ENCODE data around the gene SRGAP2B. TPM values are rescaled to one million over a fixed set of nuclear protein-coding genes. Genes with fewer than 3 reads are reported as not detected.
A peak's percentile ranks its signal among the peaks of the same experiment; 100 is the strongest.
"Not testable (repeated sequence)": the region's sequence is repeated elsewhere in the genome, so short reads cannot be mapped to it uniquely, and the experiment has no call there.

Gene SRGAP2B
- total RNA-seq, 2 experiments from 2014 or later, result 14.4 to 15.7 TPM

GRCh38 chr1:145000074-145000742 lies 94.9 kb downstream of the SRGAP2B start:
- DNase-seq; intact Hi-C loops (cut with micrococcal nuclease); H3K9me3 Mint-ChIP-seq; ATAC-seq; H3K36me3 Mint-ChIP-seq (ENCODE audit: low read depth); POLR2A ChIA-PET; H3K27ac Mint-ChIP-seq; H3K27me3 Mint-ChIP-seq; CTCF ChIA-PET; H3K4me3 Mint-ChIP-seq; H3K4me1 Mint-ChIP-seq (ENCODE audit: low read depth): not testable (repeated sequence)

- H3K36me3 Mint-ChIP-seq (ENCODE audit: low read depth); H3K27me3 Mint-ChIP-seq; intact Hi-C loops (cut with micrococcal nuclease); DNase-seq; H3K4me1 Mint-ChIP-seq (ENCODE audit: low read depth); H3K4me3 Mint-ChIP-seq; ATAC-seq; CTCF ChIA-PET; H3K9me3 Mint-ChIP-seq; POLR2A ChIA-PET; H3K27ac Mint-ChIP-seq: not testable (repeated sequence)
Observed at GRCh38 chr1:144998981-144999273, 96.2 kb downstream of the SRGAP2B start.

- CTCF ChIA-PET; intact Hi-C loops (cut with micrococcal nuclease); H3K4me3 Mint-ChIP-seq; H3K36me3 Mint-ChIP-seq (ENCODE audit: low read depth); POLR2A ChIA-PET; ATAC-seq; H3K4me1 Mint-ChIP-seq (ENCODE audit: low read depth); H3K27me3 Mint-ChIP-seq; DNase-seq; H3K9me3 Mint-ChIP-seq; H3K27ac Mint-ChIP-seq: not testable (repeated sequence)
Observed at GRCh38 chr1:144998134-144998980, 96.8 kb downstream of the SRGAP2B start.

- H3K36me3 Mint-ChIP-seq (ENCODE audit: low read depth); H3K9me3 Mint-ChIP-seq; DNase-seq; H3K27me3 Mint-ChIP-seq; CTCF ChIA-PET; H3K27ac Mint-ChIP-seq; H3K4me1 Mint-ChIP-seq (ENCODE audit: low read depth); POLR2A ChIA-PET; ATAC-seq; H3K4me3 Mint-ChIP-seq; intact Hi-C loops (cut with micrococcal nuclease): not testable (repeated sequence)
Observed at GRCh38 chr1:144995833-144996410, 99.2 kb downstream of the SRGAP2B start.

GRCh38 chr1:144992915-144993314 lies 102.2 kb downstream of the SRGAP2B start:
- POLR2A ChIA-PET, result not testable (repeated sequence)
- ATAC-seq, result peak; percentile 61

GRCh38 chr1:144990611-144991010 lies 104.5 kb downstream of the SRGAP2B start:
- H3K27me3 Mint-ChIP-seq; POLR2A ChIA-PET; H3K36me3 Mint-ChIP-seq (ENCODE audit: low read depth); H3K4me1 Mint-ChIP-seq (ENCODE audit: low read depth); ATAC-seq; CTCF ChIA-PET; intact Hi-C loops (cut with micrococcal nuclease); H3K4me3 Mint-ChIP-seq; H3K27ac Mint-ChIP-seq; H3K9me3 Mint-ChIP-seq; DNase-seq: not testable (repeated sequence)

More at GRCh38 chr1:144992915-144993314, 102.2 kb downstream of the SRGAP2B start:
- intact Hi-C loops (cut with micrococcal nuclease); H3K4me1 Mint-ChIP-seq (ENCODE audit: low read depth); H3K36me3 Mint-ChIP-seq (ENCODE audit: low read depth); H3K4me3 Mint-ChIP-seq; H3K27ac Mint-ChIP-seq; CTCF ChIA-PET; H3K27me3 Mint-ChIP-seq; H3K9me3 Mint-ChIP-seq: not testable (repeated sequence)
- DNase-seq, result peak; percentile 2

- H3K4me1 Mint-ChIP-seq (ENCODE audit: low read depth); POLR2A ChIA-PET; DNase-seq; H3K36me3 Mint-ChIP-seq (ENCODE audit: low read depth); H3K27ac Mint-ChIP-seq; H3K9me3 Mint-ChIP-seq; ATAC-seq; intact Hi-C loops (cut with micrococcal nuclease); H3K4me3 Mint-ChIP-seq; CTCF ChIA-PET; H3K27me3 Mint-ChIP-seq: not testable (repeated sequence)
Observed at GRCh38 chr1:144987131-144987530, 108.0 kb downstream of the SRGAP2B start.

GRCh38 chr1:144986171-144986860 lies 108.8 kb downstream of the SRGAP2B start:
- H3K36me3 Mint-ChIP-seq (ENCODE audit: low read depth); ATAC-seq; CTCF ChIA-PET; intact Hi-C loops (cut with micrococcal nuclease); H3K4me1 Mint-ChIP-seq (ENCODE audit: low read depth); POLR2A ChIA-PET; H3K27me3 Mint-ChIP-seq; H3K27ac Mint-ChIP-seq; H3K9me3 Mint-ChIP-seq; H3K4me3 Mint-ChIP-seq; DNase-seq: not testable (repeated sequence)

GRCh38 chr1:144985550-144986170 lies 109.5 kb downstream of the SRGAP2B start:
- not testable (repeated sequence) for H3K4me3 Mint-ChIP-seq, DNase-seq, H3K9me3 Mint-ChIP-seq

GRCh38 chr1:144982802-144983525 lies 112.2 kb downstream of the SRGAP2B start:
- H3K27me3 Mint-ChIP-seq; H3K4me3 Mint-ChIP-seq; intact Hi-C loops (cut with micrococcal nuclease); DNase-seq; POLR2A ChIA-PET; H3K36me3 Mint-ChIP-seq (ENCODE audit: low read depth); CTCF ChIA-PET; H3K9me3 Mint-ChIP-seq; H3K27ac Mint-ChIP-seq; ATAC-seq; H3K4me1 Mint-ChIP-seq (ENCODE audit: low read depth): not testable (repeated sequence)

More at GRCh38 chr1:144985550-144986170, 109.5 kb downstream of the SRGAP2B start:
- ATAC-seq; H3K27ac Mint-ChIP-seq; H3K27me3 Mint-ChIP-seq; H3K4me1 Mint-ChIP-seq (ENCODE audit: low read depth); CTCF ChIA-PET; intact Hi-C loops (cut with micrococcal nuclease); H3K36me3 Mint-ChIP-seq (ENCODE audit: low read depth); POLR2A ChIA-PET: not testable (repeated sequence)

GRCh38 chr1:144981157-144981556 lies 114.0 kb downstream of the SRGAP2B start:
- H3K27ac Mint-ChIP-seq; H3K4me3 Mint-ChIP-seq; POLR2A ChIA-PET; H3K4me1 Mint-ChIP-seq (ENCODE audit: low read depth); H3K36me3 Mint-ChIP-seq (ENCODE audit: low read depth); H3K27me3 Mint-ChIP-seq; CTCF ChIA-PET; ATAC-seq; intact Hi-C loops (cut with micrococcal nuclease); DNase-seq; H3K9me3 Mint-ChIP-seq: not testable (repeated sequence)
